Osteoblast (primary cell): ENCODE results near the gene MYB. TPM values are rescaled to one million over a fixed set of nuclear protein-coding genes. Genes with fewer than 3 reads are reported as not detected.
"Not testable (repeated sequence)": the region's sequence is repeated elsewhere in the genome, so short reads cannot be mapped to it uniquely, and the experiment has no call there.

Source experiments
- DNase-seq: peaks from one replicate; pipeline ENCODE4 v3.0.0; 2011; ENCODE audit warnings: low spot score, mixed read lengths; ENCODE audit not compliant: insufficient read length; ENCODE audit errors: missing footprints
- H2AFZ ChIP-seq: 2 replicates; pipeline ENCODE4 v1.6.0; 2011; ENCODE audit warnings: mild to moderate bottlenecking, low read length
- H3K27ac ChIP-seq: 2 replicates; pipeline ENCODE4 v1.5.1; 2011; ENCODE audit warnings: mild to moderate bottlenecking, low read depth, low read length, moderate library complexity
- H3K27me3 ChIP-seq: 2 replicates; pipeline ENCODE4 v1.6.0; 2012; ENCODE audit warnings: mild to moderate bottlenecking, control low read depth, inconsistent platforms, low read length, moderate library complexity; ENCODE audit not compliant: insufficient read depth
- H3K36me3 ChIP-seq: 2 replicates; pipeline ENCODE4 v1.5.1; 2011; ENCODE audit warnings: mild to moderate bottlenecking, low read length, control low read depth, moderate library complexity; ENCODE audit not compliant: insufficient read depth
- H3K4me1 ChIP-seq: 2 replicates; pipeline ENCODE4 v1.5.1; 2011; ENCODE audit warnings: mild to moderate bottlenecking, low read length, control low read depth, moderate library complexity; ENCODE audit not compliant: insufficient read depth
- H3K4me2 ChIP-seq: 2 replicates; pipeline ENCODE4 v1.6.0; 2011; ENCODE audit warnings: mild to moderate bottlenecking, low read length; ENCODE audit not compliant: insufficient read depth
- H3K4me3 ChIP-seq: fragments of 200-600 bp; sonication (generic); 3 replicates; pipeline ENCODE4 v1.5.1; 2012; ENCODE audit warnings: mild to moderate bottlenecking, low read length, inconsistent platforms; ENCODE audit not compliant: insufficient read depth
- H3K79me2 ChIP-seq: 2 replicates; pipeline ENCODE4 v1.6.0; 2012; ENCODE audit warnings: mild to moderate bottlenecking, low read length, control low read depth, inconsistent platforms; ENCODE audit not compliant: insufficient read depth
- H3K9me3 ChIP-seq: 2 replicates; pipeline ENCODE4 v1.5.1; 2011; ENCODE audit warnings: low read depth, low read length, control low read depth
- H4K20me1 ChIP-seq: 2 replicates; pipeline ENCODE4 v1.6.0; 2012; ENCODE audit warnings: mild to moderate bottlenecking, low read length, control low read depth; ENCODE audit not compliant: insufficient read depth
- total RNA-seq: library from RNA; depleted of rRNA; stranded (reverse); fragments of >200 nt; gene quantifications from 2 replicates; pipeline ENCODE4 v1.2.3, GENCODE V29; 2012
- TF ChIP-seq, protein P1 (sequence below): IDR thresholded peaks from 2 replicates; pipeline ENCODE4 v1.5.1; 2011; ENCODE audit warnings: mild to moderate bottlenecking, low read depth, low read length, moderate library complexity; ENCODE audit errors: extremely low read depth

The MYB gene
- total RNA-seq, 1 donor: 0.36 TPM

- Histone ChIP-seq H3K9me3 (no peaks in the 10 kb centered on the region), H2AFZ (no peak overlapping the region), H3K36me3 (no peaks in the 10 kb centered on the region), H3K27me3 (no peaks in the 10 kb centered on the region), H3K79me2 (no peaks in the 10 kb centered on the region), H3K27ac (no peak overlapping the region), H3K4me2 (no peak overlapping the region), H4K20me1 (no peaks in the 10 kb centered on the region), H3K4me1 (peaks cover under 1% of the 10 kb centered on the region), H3K4me3 (no peak overlapping the region)
- TF ChIP-seq, protein P1, sequence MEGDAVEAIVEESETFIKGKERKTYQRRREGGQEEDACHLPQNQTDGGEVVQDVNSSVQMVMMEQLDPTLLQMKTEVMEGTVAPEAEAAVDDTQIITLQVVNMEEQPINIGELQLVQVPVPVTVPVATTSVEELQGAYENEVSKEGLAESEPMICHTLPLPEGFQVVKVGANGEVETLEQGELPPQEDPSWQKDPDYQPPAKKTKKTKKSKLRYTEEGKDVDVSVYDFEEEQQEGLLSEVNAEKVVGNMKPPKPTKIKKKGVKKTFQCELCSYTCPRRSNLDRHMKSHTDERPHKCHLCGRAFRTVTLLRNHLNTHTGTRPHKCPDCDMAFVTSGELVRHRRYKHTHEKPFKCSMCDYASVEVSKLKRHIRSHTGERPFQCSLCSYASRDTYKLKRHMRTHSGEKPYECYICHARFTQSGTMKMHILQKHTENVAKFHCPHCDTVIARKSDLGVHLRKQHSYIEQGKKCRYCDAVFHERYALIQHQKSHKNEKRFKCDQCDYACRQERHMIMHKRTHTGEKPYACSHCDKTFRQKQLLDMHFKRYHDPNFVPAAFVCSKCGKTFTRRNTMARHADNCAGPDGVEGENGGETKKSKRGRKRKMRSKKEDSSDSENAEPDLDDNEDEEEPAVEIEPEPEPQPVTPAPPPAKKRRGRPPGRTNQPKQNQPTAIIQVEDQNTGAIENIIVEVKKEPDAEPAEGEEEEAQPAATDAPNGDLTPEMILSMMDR: no peak
- peak; percentile 62 for DNase-seq
Measured at GRCh38 chr6:135236732-135237131, 55.6 kb downstream of the MYB start.

DNA sequence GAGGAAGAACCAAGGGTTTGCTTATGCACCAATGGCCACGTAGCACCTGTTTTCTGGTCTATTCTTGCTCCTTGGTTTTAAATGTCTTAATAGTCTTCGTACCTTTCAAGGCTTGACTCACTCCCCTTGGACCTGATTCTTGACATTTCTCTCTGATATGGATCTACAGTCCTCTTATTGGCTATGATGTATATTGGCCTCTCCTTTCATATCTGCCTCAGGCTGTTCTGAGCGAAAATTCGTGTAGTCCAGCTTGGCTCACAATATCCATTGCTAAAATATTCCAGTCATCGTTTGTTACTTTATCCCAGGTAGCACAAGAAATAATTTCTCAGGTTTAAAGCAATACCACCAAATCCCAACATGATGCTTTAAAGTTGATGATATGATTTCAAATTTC is 59.6 kb downstream of the MYB start:
- H3K36me3 ChIP-seq: no peaks in the 10 kb centered on the region
- H3K27me3 ChIP-seq: no peaks in the 10 kb centered on the region
- H3K27ac ChIP-seq: no peak overlapping the region
- H4K20me1 ChIP-seq: no peaks in the 10 kb centered on the region
- H3K79me2 ChIP-seq: no peaks in the 10 kb centered on the region
- no peak overlapping the region for H2AFZ ChIP-seq
- DNase-seq: no peak
- H3K9me3 ChIP-seq: no peaks in the 10 kb centered on the region
- no peak overlapping the region for H3K4me2 ChIP-seq
- TF ChIP-seq, protein P1: no peak
- no peak overlapping the region for H3K4me3 ChIP-seq
- no peaks in the 10 kb centered on the region for H3K4me1 ChIP-seq

DNA sequence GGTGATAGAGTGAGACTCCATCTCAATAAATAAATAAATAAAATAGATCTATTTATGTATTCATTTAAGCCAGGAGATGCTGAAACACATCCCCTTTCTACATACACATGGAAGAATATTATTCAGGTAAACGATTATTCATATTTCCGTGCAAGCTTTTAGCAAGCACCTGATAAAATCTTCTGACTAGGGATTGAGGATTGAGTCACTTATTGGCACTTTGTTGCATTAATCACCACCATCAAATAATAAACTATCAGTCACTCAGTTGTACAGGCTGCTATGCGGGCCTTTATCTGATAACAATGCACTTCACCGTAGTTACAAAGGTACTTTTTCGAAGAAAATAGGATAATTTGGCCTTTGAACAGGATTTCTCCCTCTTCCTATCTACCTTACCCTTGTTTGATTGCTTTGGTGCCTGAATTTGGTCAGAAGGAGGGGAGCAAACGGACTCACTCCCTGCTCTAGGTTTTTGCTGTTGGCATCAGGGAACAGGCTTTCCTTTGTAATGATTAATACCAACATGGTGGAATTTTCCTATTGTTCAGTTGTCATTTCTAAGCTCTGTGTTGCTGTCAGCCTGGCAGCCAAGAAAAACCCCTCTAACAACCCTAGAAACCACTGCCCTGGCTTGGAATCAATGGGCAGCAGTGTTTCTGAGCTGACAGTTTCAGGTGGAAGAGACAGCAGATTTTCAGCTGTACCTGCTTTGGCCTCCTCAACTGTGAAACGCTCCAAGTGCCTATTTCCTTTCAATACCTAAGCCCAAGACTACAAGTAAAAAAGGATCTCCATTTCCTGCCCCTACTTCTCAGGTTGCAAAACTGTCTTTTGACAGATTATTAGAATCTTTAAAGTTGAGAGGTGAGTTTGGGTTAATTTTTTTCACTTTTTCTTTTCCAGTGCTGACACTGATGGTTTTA is 63.0 kb downstream of the MYB start:
- Histone ChIP-seq H3K79me2 (no peaks in the 10 kb centered on the region), H3K4me3 (no peak overlapping the region), H3K27ac (no peak overlapping the region), H3K27me3 (no peaks in the 10 kb centered on the region), H3K36me3 (no peaks in the 10 kb centered on the region), H3K4me1 (no peaks in the 10 kb centered on the region), H4K20me1 (no peaks in the 10 kb centered on the region), H2AFZ (no peak overlapping the region), H3K9me3 (no peaks in the 10 kb centered on the region), H3K4me2 (no peak overlapping the region)
- TF ChIP-seq, protein P1: no peak
- no peak for DNase-seq

GRCh38 chr6:135244805-135245204 is 63.7 kb downstream of the MYB start:
- Histone ChIP-seq H3K36me3 (no peaks in the 10 kb centered on the region), H3K4me3 (no peak overlapping the region), H3K27ac (no peak overlapping the region), H3K4me2 (no peak overlapping the region), H3K79me2 (no peaks in the 10 kb centered on the region), H3K9me3 (no peaks in the 10 kb centered on the region), H4K20me1 (no peaks in the 10 kb centered on the region), H3K4me1 (no peaks in the 10 kb centered on the region), H2AFZ (no peak overlapping the region), H3K27me3 (no peaks in the 10 kb centered on the region)
- no peak for DNase-seq
- TF ChIP-seq, protein P1: no peak

DNA sequence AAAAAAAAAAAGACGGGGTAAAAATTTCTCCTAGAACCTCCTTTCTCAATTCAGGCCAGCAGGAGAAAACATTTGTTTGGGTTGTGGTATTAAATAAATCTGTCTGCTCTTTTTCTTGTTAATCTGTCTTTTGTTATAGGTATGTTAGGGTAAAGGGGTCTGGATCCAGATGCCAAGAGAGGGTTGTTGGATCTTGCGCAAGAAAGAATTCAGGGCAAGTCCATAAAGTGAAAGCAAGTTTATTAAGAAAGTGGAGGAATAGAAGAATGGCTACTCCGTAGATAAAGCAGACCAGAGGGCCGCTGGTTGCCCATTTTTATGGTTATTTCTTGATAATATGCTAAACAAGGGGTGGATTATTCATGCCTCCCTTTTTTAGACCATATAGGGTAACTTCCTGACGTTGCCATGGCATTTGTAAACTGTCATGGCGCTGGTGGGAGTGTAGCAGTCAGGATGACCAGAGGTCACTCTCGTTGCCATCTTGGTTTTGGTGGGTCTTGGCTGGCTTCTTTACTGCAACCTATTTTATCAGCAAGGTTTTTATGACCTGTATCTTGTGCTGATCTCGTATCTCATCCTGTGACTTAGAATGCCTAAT is 65.4 kb downstream of the MYB start:
- H3K4me1 ChIP-seq, DNase-seq, H2AFZ ChIP-seq: not testable (repeated sequence)

More for the DNA sequence above, 65.4 kb downstream of the MYB start:
- H3K27me3 ChIP-seq, H3K4me2 ChIP-seq, H3K79me2 ChIP-seq, H3K4me3 ChIP-seq, H3K27ac ChIP-seq, H3K9me3 ChIP-seq, H3K36me3 ChIP-seq, H4K20me1 ChIP-seq: not testable (repeated sequence)
